OCI-LY7 (cell line): ENCODE measurements around the gene TSN. TPM values are rescaled to one million over a fixed set of nuclear protein-coding genes. Genes with fewer than 3 reads are reported as not detected.

Source experiments
- BruUV-seq: library from RNA; stranded (reverse); fragments of 400-500 nt; replicated peaks from 2 replicates; lab custom pipeline; 2021; lab: Mats Ljungman, UMichigan
- CTCF ChIA-PET: fragments of 300-600 bp; sonication (Branson Sonifier 250); formaldehyde crosslinking; loops from one replicate; lab custom pipeline; 2022; ENCODE audit warnings: antibody characterized with exemption; ENCODE audit not compliant: unreplicated experiment; lab: Charles Lee
- POLR2A ChIA-PET: fragments of 300-600 bp; sonication (Branson Sonifier 250); formaldehyde crosslinking; loops from one replicate; lab custom pipeline; 2022; ENCODE audit warnings: antibody characterized with exemption; lab: Charles Lee
- DNase-seq: peaks from one replicate; pipeline ENCODE4 v3.0.0-alpha.2; 2015; ENCODE audit warnings: low spot score
- H2AFZ ChIP-seq: fragments of 200-600 bp; sonication (generic), shearing (Covaris generic); 2 replicates; pipeline ENCODE4 v1.6.1; 2014; ENCODE audit warnings: mild to moderate bottlenecking, antibody characterized with exemption, low read length, moderate library complexity
- H3K27ac ChIP-seq: fragments of 200-600 bp; sonication (generic); 2 replicates; pipeline ENCODE4 v1.5.1; 2014; ENCODE audit warnings: mixed run types, low read depth, mild to moderate bottlenecking, moderate library complexity, low read length, inconsistent platforms; ENCODE audit not compliant: poor library complexity, severe bottlenecking
- H3K36me3 ChIP-seq: fragments of 200-600 bp; sonication (generic); 2 replicates; pipeline ENCODE4 v1.6.1; 2014; ENCODE audit warnings: mild to moderate bottlenecking, antibody characterized with exemption, low read length, moderate library complexity, mixed read lengths; ENCODE audit not compliant: insufficient read depth
- H3K4me1 ChIP-seq: fragments of 200-600 bp; sonication (generic); 2 replicates; pipeline ENCODE4 v1.5.1; 2014; ENCODE audit warnings: mild to moderate bottlenecking, low read length; ENCODE audit not compliant: insufficient read depth, poor library complexity, severe bottlenecking
- H3K4me2 ChIP-seq: fragments of 200-600 bp; sonication (generic); 2 replicates; pipeline ENCODE4 v1.6.1; 2014; ENCODE audit warnings: mild to moderate bottlenecking, low read length
- H3K4me3 ChIP-seq: fragments of 200-600 bp; sonication (generic); 2 replicates; pipeline ENCODE4 v1.5.1; 2014; ENCODE audit warnings: mild to moderate bottlenecking, low read depth, low read length; ENCODE audit not compliant: poor library complexity, severe bottlenecking
- H3K79me2 ChIP-seq: fragments of 200-600 bp; sonication (generic); 2 replicates; pipeline ENCODE4 v1.6.1; 2016; ENCODE audit warnings: low read depth, mild to moderate bottlenecking, low read length, moderate library complexity, mixed read lengths; ENCODE audit not compliant: insufficient read depth
- H3K9me2 ChIP-seq: fragments of 200-600 bp; sonication (generic); 2 replicates; pipeline ENCODE4 v1.6.1; 2016; ENCODE audit warnings: mild to moderate bottlenecking, low read length, mixed read lengths; ENCODE audit not compliant: insufficient read depth
- H3K9me3 ChIP-seq: fragments of 200-600 bp; sonication (generic); 2 replicates; pipeline ENCODE4 v1.6.1; 2014; ENCODE audit warnings: mild to moderate bottlenecking, mixed run types, low read length, mixed read lengths
- H4K20me1 ChIP-seq: fragments of 200-600 bp; sonication (generic); 2 replicates; pipeline ENCODE4 v1.6.1; 2014; ENCODE audit warnings: mild to moderate bottlenecking, antibody characterized with exemption, low read length, moderate library complexity, mixed read lengths; ENCODE audit not compliant: insufficient read depth
- CTCF ChIP-seq: fragments of 200-600 bp; sonication (generic); conservative IDR thresholded peaks from 2 replicates; pipeline ENCODE4 v1.5.1; 2014; ENCODE audit warnings: mild to moderate bottlenecking, antibody characterized with exemption, low read length, moderate library complexity, mixed read lengths
- EZH2phosphoT487 ChIP-seq: fragments of 200-600 bp; sonication (generic); IDR thresholded peaks from 2 replicates; pipeline ENCODE4 v1.6.1; 2018; ENCODE audit warnings: low read depth, borderline replicate concordance, mild to moderate bottlenecking, mixed run types, antibody characterized with exemption, low read length, moderate library complexity, mixed read lengths
- intact Hi-C: fragments of 100-400 bp; cut with micrococcal nuclease; formaldehyde crosslinking; loops from one replicate; pipeline ENCODE4 v1.10.0; 2022; ENCODE audit not compliant: unreplicated experiment
- total RNA-seq, 2 experiments: library from RNA; depleted of rRNA in 1 of 2; stranded (reverse); fragments of >200 nt in 1 of 2; shearing (Covaris generic) in 1 of 2; gene quantifications; 2 replicates each; pipeline ENCODE4 v1.2.3, GENCODE V29; 2014 to 2022

Gene TSN
- total RNA-seq, 2 experiments from 2014 or later: 59.2 to 102 TPM

GRCh38 chr2:121801916-121802315 is 46.5 kb downstream of the TSN start:
- H2AFZ ChIP-seq: no peak overlapping the region
- CTCF ChIA-PET: no interaction called here
- H3K79me2 ChIP-seq: no peaks in the 10 kb centered on the region
- no peak for DNase-seq
- no peak overlapping the region for H3K4me3 ChIP-seq
- no peaks in the 10 kb centered on the region for H4K20me1 ChIP-seq
- POLR2A ChIA-PET: no interaction called here
- no peak overlapping the region for H3K4me2 ChIP-seq
- no peak overlapping the region for H3K27ac ChIP-seq
- no peaks in the 10 kb centered on the region for H3K9me2 ChIP-seq
- H3K36me3 ChIP-seq: no peaks in the 10 kb centered on the region; the same call in 1 of the 2 replicates
- H3K4me1 ChIP-seq: peaks cover 35% of the 10 kb centered on the region
- H3K9me3 ChIP-seq: peaks cover 13% of the 10 kb centered on the region
- intact Hi-C loops: no loop called here
- TF ChIP-seq CTCF (no peak), EZH2phosphoT487 (no peak)
- no TSS peak for BruUV-seq

DNA sequence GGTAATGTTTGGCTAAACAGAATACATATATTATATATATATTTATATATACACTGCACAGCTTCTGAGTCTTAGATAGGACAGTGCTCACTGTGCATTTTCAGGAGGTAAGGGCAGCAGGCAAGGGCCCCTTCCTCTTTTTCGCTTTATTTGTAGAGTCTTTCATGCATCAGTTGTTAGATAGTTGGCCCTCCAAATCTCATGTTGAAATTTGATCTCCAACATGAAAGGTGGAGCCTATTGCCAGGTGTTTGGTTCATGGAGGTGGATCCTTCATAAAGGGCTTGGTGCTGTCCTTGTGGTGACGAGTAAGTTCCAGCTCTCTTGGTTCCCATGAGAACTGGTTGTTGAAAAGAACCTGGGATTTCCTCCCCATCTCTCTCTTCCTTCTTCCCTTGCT is 48.1 kb downstream of the TSN start:
- ChIA-PET CTCF (interaction anchor here (0.8 to 1.1 kb wide), 3 partner anchors 13 to 68 kb away, joined by 3 to 4 read pairs (median 3); no protein-coding TSS in a partner anchor), POLR2A (interaction anchor here (0.8 to 4.8 kb wide), 9 partner anchors 9 to 274 kb away, joined by 3 to 46 read pairs (median 4); no protein-coding TSS in a partner anchor)
- TF ChIP-seq CTCF: no peak
- no peak for TF ChIP-seq EZH2phosphoT487
- intact Hi-C loops: no loop called here
- Histone ChIP-seq H3K9me3 (peaks cover 13% of the 10 kb centered on the region), H4K20me1 (no peaks in the 10 kb centered on the region), H3K36me3 (no peaks in the 10 kb centered on the region; the same call in 1 of the 2 replicates), H3K4me1 (peaks cover 35% of the 10 kb centered on the region), H3K4me3 (peak overlapping the region; percentile 45), H3K4me2 (peak overlapping the region; percentile 79), H2AFZ (peak overlapping the region; percentile 79), H3K79me2 (no peaks in the 10 kb centered on the region), H3K27ac (peak overlapping the region; percentile 78), H3K9me2 (no peaks in the 10 kb centered on the region)
- no TSS peak for BruUV-seq
- DNase-seq: peak; percentile 76

- Histone ChIP-seq H4K20me1 (no peaks in the 10 kb centered on the region), H3K4me2 (peak overlapping the region; percentile 79), H3K4me3 (peak overlapping the region; percentile 45), H3K79me2 (no peaks in the 10 kb centered on the region), H3K9me3 (peaks cover 13% of the 10 kb centered on the region), H3K4me1 (peaks cover 35% of the 10 kb centered on the region), H3K36me3 (no peaks in the 10 kb centered on the region; the same call in 1 of the 2 replicates), H3K27ac (peak overlapping the region; percentile 78), H3K9me2 (no peaks in the 10 kb centered on the region), H2AFZ (peak overlapping the region; percentile 79)
- POLR2A ChIA-PET: interaction anchor here (0.5 to 4.8 kb wide), 11 partner anchors 10 to 198 kb away, joined by 3 to 46 read pairs (median 5); partner anchors contain the start of gene NIFK
- CTCF ChIA-PET: interaction anchor here (0.5 to 1.1 kb wide), 2 partner anchors 67 to 160 kb away, joined by 3 to 4 read pairs; no protein-coding TSS in a partner anchor
- intact Hi-C loops: loop anchor here (1.0 to 2.0 kb wide), 5 partner anchors 14 to 274 kb away; partner anchors contain the start of genes NIFK, RNU4ATAC and TSN
- DNase-seq: peak; percentile 89
- TF ChIP-seq EZH2phosphoT487: no peak
- no peak for TF ChIP-seq CTCF
- BruUV-seq: no TSS peak
Measured at GRCh38 chr2:121804340-121804739, 48.9 kb downstream of the TSN start.
